HG03060 (cell line): ENCODE results near the gene C1orf56.

ENCODE experiments used
- ATAC-seq: cut with Tn5 transposase; IDR thresholded peaks from one replicate; pipeline ENCODE4 v1.9.1; 2021; ENCODE audit warnings: low read depth, moderate number of reproducible peaks; ENCODE audit not compliant: unreplicated experiment

Gene C1orf56

GRCh38 chr1:151013518-151013917, 34.0 kb upstream of the C1orf56 start:
- ATAC-seq = no peak

GRCh38 chr1:151024540-151025146, 22.9 kb upstream of the C1orf56 start:
- ATAC-seq = no peak

DNA sequence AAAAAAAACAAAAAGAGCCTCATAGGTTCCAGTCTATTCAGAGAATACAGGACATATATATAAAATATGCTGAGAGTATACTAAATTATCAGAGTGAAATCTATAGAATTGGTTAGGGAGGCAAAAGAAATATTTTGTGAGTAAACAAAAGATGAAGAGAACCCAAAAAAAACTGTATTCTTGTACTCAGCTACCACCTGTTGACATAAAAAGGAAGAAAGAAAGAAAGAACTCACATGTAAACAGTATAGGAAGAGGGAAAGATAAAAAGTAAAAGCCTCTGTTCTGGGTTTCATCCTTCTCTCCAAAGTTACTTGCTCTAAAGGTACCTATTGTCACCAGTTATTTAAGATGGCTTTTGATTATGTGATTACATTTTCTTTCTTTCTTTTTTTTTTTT, 21.1 kb upstream of the C1orf56 start:
- no peak for ATAC-seq

DNA sequence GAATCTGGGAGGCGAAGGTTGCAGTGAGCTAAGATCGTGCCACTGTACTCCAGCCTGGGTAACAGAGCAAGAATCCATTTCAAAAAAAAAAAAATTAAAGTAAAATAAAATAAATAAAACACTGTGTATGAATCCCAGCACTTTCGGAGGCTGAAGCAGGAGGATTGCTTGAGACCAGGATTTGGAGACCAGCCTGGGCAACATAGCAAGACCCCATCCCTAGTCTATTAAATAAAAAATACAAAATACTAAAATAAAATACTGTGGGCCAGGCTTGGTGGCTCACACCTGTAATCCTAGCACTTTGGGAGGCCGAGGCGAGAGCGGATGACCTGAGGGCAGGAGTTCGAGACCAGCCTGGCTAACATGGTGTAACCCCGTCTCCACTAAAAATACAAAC, 15.4 kb upstream of the C1orf56 start:
- ATAC-seq = no peak

GRCh38 chr1:151035167-151035566, 12.4 kb upstream of the C1orf56 start:
- no peak for ATAC-seq

- ATAC-seq = no peak
Observed at GRCh38 chr1:151036356-151036755, 11.2 kb upstream of the C1orf56 start, which contains the start of gene BNIPL. Gene BNIPL, plus strand, starts transcription at chr1:151036586. Its CDS starts 140 bp downstream, at chr1:151036726.

DNA sequence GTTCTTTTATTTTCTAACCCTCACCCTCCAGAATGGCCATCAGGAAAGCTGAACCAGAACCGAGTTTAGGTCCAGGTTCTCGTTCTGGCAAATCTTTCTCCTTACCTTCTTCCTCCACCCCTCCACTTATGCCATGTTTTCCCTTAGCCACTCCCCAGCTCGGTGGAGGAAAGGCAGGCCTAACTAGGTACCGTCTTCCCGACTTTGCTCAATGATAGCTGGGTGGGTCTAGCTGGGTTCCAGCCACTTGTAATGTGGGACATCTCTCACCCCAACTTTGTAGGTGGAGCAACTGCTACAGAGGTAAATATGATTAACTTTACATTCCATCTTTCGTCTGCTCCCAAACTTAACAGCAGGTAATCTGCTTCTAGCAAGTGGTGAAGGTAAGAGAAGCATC, 10.5 kb upstream of the C1orf56 start:
- ATAC-seq = no peak

DNA sequence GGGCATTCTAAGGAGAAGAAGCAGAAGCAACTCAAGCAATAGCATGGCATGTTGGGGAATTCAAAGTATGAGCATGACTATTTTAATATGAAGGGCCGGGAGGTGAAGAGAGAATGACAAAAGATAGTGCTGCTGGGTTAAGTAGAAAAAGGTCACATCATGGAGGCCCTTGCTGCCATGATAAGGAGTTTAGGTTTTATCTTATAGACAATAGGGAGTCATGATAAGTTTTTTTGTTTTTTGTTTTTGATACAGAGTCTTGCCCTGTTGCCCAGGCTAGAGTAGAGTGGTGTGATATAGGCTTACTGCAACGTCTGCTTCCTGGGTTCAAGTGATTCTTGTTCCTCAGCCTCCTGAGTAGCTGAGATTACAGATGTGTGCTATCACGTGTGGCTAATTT, 8.0 kb upstream of the C1orf56 start:
- ATAC-seq = no peak

GRCh38 chr1:151043163-151043562, 4.4 kb upstream of the C1orf56 start:
- ATAC-seq = no peak

DNA sequence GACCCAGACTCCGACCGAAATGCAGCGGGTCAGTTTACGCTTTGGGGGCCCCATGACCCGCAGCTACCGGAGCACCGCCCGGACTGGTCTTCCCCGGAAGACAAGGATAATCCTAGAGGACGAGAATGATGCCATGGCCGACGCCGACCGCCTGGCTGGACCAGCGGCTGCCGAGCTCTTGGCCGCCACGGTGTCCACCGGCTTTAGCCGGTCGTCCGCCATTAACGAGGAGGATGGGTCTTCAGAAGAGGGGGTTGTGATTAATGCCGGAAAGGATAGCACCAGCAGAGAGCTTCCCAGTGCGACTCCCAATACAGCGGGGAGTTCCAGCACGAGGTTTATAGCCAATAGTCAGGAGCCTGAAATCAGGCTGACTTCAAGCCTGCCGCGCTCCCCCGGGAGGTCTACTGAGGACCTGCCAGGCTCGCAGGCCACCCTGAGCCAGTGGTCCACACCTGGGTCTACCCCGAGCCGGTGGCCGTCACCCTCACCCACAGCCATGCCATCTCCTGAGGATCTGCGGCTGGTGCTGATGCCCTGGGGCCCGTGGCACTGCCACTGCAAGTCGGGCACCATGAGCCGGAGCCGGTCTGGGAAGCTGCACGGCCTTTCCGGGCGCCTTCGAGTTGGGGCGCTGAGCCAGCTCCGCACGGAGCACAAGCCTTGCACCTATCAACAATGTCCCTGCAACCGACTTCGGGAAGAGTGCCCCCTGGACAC, 534 bp downstream of the C1orf56 start:
- no peak for ATAC-seq

DNA sequence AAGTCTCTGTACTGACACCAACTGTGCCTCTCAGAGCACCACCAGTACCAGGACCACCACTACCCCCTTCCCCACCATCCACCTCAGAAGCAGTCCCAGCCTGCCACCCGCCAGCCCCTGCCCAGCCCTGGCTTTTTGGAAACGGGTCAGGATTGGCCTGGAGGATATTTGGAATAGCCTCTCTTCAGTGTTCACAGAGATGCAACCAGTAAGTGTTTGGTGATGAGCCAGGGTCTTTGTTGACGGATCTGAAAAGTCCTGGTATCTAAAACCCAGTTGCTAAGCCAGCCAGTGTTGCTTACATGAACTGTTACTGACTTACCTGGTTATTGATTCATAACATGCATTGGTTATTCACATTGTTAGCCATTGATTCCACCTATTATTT, 1.1 kb downstream of the C1orf56 start:
- ATAC-seq = no peak

GRCh38 chr1:151049458-151049857, 1.9 kb downstream of the C1orf56 start:
- no peak for ATAC-seq

GRCh38 chr1:151050051-151050688, 2.6 kb downstream of the C1orf56 start:
- ATAC-seq = no peak

GRCh38 chr1:151051356-151052009, 3.9 kb downstream of the C1orf56 start:
- ATAC-seq = no peak

DNA sequence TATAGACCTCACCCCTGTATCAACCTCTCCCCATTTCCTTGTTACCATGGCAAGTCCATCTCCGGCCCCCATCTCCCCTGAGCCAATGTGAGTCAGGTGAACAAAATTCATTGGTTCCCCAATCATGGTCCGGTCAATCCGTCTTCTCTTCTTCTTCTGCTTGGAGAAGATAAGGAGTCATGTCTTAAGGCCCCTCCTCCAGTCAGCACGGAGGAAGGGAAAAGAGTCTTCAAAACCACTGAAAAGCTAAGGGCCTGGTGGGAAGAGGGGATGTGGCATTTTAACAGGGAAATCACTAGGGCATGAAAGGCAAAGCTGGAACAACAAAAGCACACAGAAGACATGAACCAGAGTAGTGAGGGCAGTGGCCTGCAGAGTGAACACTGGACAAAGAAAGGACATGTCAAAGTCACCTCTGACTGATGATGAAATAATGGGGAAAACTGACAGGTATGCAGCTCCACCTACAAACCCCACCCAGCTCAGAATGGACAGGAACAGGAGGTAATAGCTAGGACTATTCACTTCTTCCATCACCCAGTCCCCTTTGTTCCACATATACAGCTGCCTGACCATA, 7.5 kb downstream of the C1orf56 start:
- ATAC-seq = no peak

- ATAC-seq = no peak
Observed at GRCh38 chr1:151055581-151055980, 8.0 kb downstream of the C1orf56 start.

- ATAC-seq = no peak
Observed at GRCh38 chr1:151056149-151056548, 8.6 kb downstream of the C1orf56 start.

DNA sequence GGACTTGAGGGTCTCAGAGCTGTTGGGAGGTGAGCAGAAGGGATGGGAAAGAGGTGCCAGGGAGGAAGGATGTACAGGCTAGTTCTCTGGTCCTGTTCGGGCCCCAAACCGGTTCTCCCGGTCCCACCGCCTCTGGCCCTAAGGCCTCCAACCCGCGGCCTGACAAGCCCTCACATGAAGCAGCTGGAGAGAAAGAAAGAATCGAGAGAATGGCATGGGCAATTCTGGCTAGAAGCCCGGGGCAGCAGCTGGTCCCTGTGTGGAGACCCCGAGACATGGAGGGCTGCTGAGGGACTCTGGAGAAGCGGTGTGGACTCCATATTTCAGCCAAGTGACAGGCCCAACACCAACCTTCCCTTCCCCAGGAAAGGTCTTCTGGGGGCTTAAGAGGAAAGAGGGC, 11.1 kb downstream of the C1orf56 start:
- no peak for ATAC-seq

GRCh38 chr1:151059109-151060006, 11.8 kb downstream of the C1orf56 start, which contains the start of gene CDC42SE1:
Gene CDC42SE1, minus strand, starts transcription at chr1:151059622. Its CDS starts 3,892 bp downstream, at chr1:151055730.
- ATAC-seq = no peak
